ENCODE measurements around the gene BTAF1.

The BTAF1 gene

GRCh38 chr10:91908337-91909116, 15.0 kb upstream of the BTAF1 start:
- DNase-seq (ENCODE audit: low read depth): peak; percentile 44

DNA sequence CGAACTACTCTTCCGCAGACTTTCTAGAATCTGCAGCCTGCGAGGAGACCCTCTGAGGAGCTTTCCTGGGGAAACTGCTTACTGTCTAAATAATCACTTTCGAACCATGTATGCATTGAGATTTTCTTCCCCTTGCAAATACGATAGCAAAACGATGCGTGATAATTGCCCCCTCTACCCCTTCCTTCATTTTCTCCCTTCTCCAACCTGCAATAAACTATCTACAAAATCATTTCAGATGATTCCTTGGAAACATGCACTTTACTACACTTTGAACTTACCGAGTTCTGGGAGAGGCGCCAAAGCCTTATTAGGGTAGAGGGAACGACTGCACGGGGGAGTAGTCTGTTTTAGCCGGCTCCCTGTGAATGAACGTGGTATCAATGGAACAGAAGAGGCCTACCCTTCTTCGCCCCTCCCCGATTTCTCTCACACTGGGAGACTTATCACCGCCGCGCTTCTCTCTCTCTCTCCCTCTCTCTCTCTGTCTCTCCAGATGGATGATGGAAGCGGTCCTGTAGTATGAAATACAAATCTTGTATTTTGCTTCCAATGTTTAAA, 14.4 kb upstream of the BTAF1 start, which contains the start of gene FGFBP3:
TSS of gene FGFBP3 (minus strand) at position 370 of the 561 bp plus-strand sequence. CDS start 517 bp downstream, outside the sequence.
- DNase-seq (ENCODE audit: low read depth): no peak

DNA sequence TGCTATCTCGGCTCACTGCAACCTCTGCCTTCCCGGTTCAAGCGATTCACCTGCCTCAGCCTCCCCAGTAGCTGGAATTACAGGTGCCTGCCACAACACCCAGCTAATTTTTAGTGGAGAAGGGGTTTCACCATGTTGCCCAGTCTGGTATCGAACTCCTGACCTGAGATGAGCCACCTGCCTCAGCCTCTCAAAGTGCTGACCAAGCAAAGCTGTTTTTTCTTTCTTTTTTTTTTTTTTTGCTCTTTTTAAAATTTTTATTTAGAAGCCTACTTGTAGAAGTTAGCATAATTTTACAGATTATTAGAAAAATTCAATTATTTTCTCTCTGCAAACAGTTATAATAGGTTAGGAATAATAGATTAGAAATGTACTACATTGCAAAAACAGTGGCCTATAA, 13.1 kb upstream of the BTAF1 start:
- no peak for DNase-seq (ENCODE audit: low read depth)

GRCh38 chr10:91919651-91920050, 3.9 kb upstream of the BTAF1 start:
- no peak for DNase-seq (ENCODE audit: low read depth)

GRCh38 chr10:91924212-91925021, 847 bp downstream of the BTAF1 start:
- DNase-seq (ENCODE audit: low read depth): no peak

- DNase-seq (ENCODE audit: low read depth): no peak
These were observed 1.4 kb downstream of the BTAF1 start for GRCh38 chr10:91925022-91925320.

- DNase-seq (ENCODE audit: low read depth): no peak
These were observed 7.4 kb downstream of the BTAF1 start for GRCh38 chr10:91930939-91931338.

GRCh38 chr10:91931526-91932190, 8.1 kb downstream of the BTAF1 start:
- no peak for DNase-seq (ENCODE audit: low read depth)

- DNase-seq (ENCODE audit: low read depth): no peak
These were observed 9.2 kb downstream of the BTAF1 start for GRCh38 chr10:91932737-91933136.

- no peak for DNase-seq (ENCODE audit: low read depth)
These were observed 12.3 kb downstream of the BTAF1 start for GRCh38 chr10:91935886-91936285.

DNA sequence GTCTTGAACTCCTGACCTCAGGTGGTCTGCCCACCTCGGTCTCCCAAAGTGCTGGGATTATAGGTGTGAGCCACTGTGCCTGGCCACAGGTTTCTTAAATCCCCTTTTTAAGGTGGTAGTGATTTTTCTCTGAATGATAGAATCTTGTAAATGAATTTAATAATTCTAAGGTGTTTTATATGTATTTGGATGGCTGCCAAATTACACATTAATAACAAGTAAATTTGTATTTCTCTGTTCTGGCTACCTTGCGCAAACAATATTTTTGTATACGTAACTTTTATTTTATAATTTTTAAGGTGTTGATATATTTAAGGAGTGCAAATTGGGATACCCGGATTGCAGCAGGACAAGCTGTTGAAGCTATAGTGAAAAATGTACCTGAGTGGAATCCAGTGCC, 16.1 kb downstream of the BTAF1 start:
- no peak for DNase-seq (ENCODE audit: low read depth)

DNA sequence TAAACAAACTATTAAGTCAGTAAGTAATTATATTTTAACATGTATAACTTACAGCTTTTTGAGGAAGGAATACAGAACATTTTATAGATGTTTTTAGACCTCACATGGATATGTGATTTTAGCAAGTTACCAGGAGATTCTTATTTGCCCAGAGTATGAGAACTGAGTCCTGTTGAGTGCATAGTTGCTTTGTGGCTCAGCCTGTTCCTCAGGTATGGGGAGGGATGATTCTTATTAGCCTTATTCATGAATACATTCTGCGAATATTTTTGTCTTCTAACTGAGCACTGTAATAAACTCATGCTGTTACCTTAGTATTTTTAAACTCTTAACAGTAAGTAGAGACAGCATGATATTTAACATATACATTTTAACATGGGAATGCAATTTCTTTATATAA, 17.9 kb downstream of the BTAF1 start:
- no peak for DNase-seq (ENCODE audit: low read depth)

DNA sequence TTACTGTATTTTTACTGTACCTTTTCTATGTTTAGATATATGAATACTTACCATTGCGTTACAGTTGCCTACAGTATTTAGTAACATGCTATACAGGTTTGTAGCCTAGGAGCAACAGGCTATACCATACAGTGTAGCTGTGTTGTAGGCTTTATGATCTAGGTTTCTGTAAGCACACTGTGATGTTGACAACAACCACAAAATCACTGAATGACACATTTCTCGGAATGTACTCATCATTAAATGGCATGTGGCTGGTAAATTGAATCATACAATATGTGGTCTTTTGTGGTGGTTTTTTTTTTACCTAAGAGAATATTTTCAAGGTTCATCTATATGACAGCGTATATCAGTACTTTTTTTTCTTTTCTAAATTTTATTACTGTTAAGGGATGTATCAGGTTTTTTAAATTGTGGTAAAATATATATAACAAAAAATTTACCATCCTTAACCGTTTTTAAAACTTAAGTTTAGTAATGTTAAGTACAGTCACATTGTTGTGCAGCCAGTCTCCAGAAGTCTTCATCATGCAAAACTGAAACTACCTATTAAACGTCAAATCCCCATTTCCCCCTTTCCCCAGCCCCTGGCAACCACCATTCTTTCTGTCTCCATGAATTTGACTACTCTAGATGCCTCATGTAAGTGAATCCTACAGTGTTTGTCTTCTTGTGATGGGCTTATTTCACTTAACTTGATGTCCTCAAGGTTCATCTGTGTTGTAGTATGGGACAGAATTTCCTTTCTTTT, 21.5 kb downstream of the BTAF1 start:
- no peak for DNase-seq (ENCODE audit: low read depth)

GRCh38 chr10:91953600-91954160, 30.1 kb downstream of the BTAF1 start:
- no peak for DNase-seq (ENCODE audit: low read depth)

- DNase-seq (ENCODE audit: low read depth): no peak
These were observed 31.5 kb downstream of the BTAF1 start for GRCh38 chr10:91955114-91955513.

DNA sequence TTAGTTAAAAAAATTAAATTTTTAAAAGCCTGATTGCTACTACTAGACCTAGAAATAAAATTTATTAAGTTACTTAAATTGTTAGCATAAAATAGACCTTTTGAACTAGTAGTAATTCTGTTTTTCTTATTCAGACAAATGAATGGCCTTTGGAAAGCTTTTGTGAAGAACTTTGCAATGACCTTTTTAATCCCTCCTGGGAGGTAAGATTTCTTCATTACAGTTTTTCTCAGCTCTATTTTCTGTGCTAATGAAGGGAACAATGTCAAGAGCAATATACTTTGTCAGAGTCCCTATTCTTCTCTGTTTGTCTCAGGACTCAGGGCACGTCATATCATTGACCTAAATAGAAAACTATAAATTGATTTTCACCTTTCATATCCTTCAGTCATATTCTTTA, 33.5 kb downstream of the BTAF1 start:
- no peak for DNase-seq (ENCODE audit: low read depth)

GRCh38 chr10:91969297-91969696, 45.7 kb downstream of the BTAF1 start:
- DNase-seq (ENCODE audit: low read depth): no peak

- no peak for DNase-seq (ENCODE audit: low read depth)
These were observed 51.4 kb downstream of the BTAF1 start for GRCh38 chr10:91974960-91975359.

- DNase-seq (ENCODE audit: low read depth): no peak
These were observed 51.9 kb downstream of the BTAF1 start for GRCh38 chr10:91975438-91975837.

GRCh38 chr10:91976317-91977051, 52.9 kb downstream of the BTAF1 start:
- no peak for DNase-seq (ENCODE audit: low read depth)

GRCh38 chr10:91977491-91977890, 53.9 kb downstream of the BTAF1 start:
- no peak for DNase-seq (ENCODE audit: low read depth)

All from T follicular helper cell (primary cell).